Activated B cell treated with CpG ODN at 0.5 μM for 24 hours (primary cell): ENCODE results near the gene IL1R2. TPM values are rescaled to one million over a fixed set of nuclear protein-coding genes. Genes with fewer than 3 reads are reported as not detected.

Experiments
- ATAC-seq: fragments of 200-7000 bp; cut with Tn5 transposase; one replicate; pipeline ENCODE4 v1.10.0; 2021; ENCODE audit warnings: low read depth, mild to moderate bottlenecking, moderate library complexity
- CTCF ChIA-PET: fragments of 350-600 bp; sonication (Branson Sonifier 250); formaldehyde crosslinking; loops from one replicate; lab custom pipeline; 2021; ENCODE audit warnings: antibody characterized with exemption; lab: Charles Lee
- POLR2A ChIA-PET: fragments of 350-600 bp; sonication (Branson Sonifier 250); formaldehyde crosslinking; loops from one replicate; lab custom pipeline; 2021; ENCODE audit warnings: antibody characterized with exemption; lab: Charles Lee
- DNase-seq: peaks from one replicate; pipeline ENCODE4 v3.0.0; 2022
- H3K27ac Mint-ChIP-seq: one replicate; pipeline ENCODE4 v1.8.0; 2020; ENCODE audit warnings: mixed read lengths
- H3K27me3 Mint-ChIP-seq: one replicate; pipeline ENCODE4 v1.8.0; 2021; ENCODE audit warnings: mixed read lengths
- H3K36me3 Mint-ChIP-seq: one replicate; pipeline ENCODE4 v1.8.0; 2021; ENCODE audit warnings: low read depth, mixed read lengths
- H3K4me1 Mint-ChIP-seq: one replicate; pipeline ENCODE4 v1.8.0; 2021; ENCODE audit warnings: mixed read lengths
- H3K4me3 Mint-ChIP-seq: one replicate; pipeline ENCODE4 v1.8.0; 2020; ENCODE audit warnings: mild to moderate bottlenecking, mixed read lengths
- H3K9me3 Mint-ChIP-seq: one replicate; pipeline ENCODE4 v1.8.0; 2020; ENCODE audit warnings: mixed read lengths
- intact Hi-C: fragments of 100-400 bp; cut with micrococcal nuclease; formaldehyde crosslinking; loops from one replicate; pipeline ENCODE4 v1.15.1; 2024
- total RNA-seq: library from RNA; stranded (reverse); gene quantifications from 2 replicates; pipeline ENCODE4 v1.2.3, GENCODE V29; 2022
- TF ChIP-seq, protein P1 (sequence below): fragments of 200-600 bp; IDR thresholded peaks from one replicate; pipeline ENCODE4 v1.8.0; 2022; ENCODE audit warnings: antibody characterized with exemption, mild to moderate bottlenecking

Gene IL1R2
- total RNA-seq, 1 donor from 2014 or later = not detected

DNA sequence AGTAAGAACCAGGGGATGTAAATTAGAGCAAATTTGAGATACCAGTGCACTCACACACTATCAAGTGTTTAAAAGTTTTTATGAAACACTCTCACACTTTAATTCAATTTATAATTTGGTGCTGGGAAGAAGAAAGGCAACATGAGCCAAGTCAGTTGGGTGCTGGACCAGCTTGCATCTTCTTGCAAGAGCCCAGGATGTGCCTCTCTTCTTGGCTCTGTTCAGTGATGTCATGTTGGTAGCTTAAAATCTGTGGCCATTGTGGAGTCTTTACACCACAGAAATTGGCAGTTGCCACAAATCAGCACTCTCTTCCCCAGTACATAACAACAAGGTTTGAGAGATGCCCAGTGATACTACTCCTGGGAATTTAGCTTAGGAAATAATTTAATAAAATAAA is 38.2 kb downstream of the IL1R2 start:
- no peaks in the 10 kb centered on the region for H3K9me3 Mint-ChIP-seq
- intact Hi-C loops = no loop called here
- POLR2A ChIA-PET = no interaction called here

DNA sequence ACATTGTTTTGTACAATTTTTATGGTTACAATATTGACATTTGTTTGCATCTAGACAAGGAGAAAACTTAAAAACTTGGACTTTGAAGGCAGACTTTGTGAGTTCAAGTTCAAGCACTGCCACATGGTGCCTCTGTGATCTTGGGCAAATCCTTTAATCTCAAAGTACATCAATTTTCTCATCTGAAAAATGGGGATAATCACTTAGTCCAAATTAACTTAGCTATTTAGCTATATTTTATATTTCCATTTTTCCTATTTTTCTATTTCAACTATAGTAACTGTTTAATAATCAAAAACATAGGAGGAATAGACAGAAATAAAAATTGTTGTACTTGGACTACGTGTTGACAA is 38.7 kb downstream of the IL1R2 start:
- Mint-ChIP-seq H3K9me3 (no peaks in the 10 kb centered on the region), H3K36me3 (no peaks in the 10 kb centered on the region), H3K27ac (no peak overlapping the region), H3K4me3 (no peak overlapping the region), H3K27me3 (peaks cover 2% of the 10 kb centered on the region), H3K4me1 (peaks cover 20% of the 10 kb centered on the region)
- ChIA-PET CTCF (interaction anchor here (0.6 kb wide), 1 partner anchor 10 kb away, joined by 3 read pairs; no protein-coding TSS in a partner anchor), POLR2A (no interaction called here)
- intact Hi-C loops = no loop called here
- no peak for DNase-seq
- no peak for ATAC-seq
- TF ChIP-seq, protein P1, sequence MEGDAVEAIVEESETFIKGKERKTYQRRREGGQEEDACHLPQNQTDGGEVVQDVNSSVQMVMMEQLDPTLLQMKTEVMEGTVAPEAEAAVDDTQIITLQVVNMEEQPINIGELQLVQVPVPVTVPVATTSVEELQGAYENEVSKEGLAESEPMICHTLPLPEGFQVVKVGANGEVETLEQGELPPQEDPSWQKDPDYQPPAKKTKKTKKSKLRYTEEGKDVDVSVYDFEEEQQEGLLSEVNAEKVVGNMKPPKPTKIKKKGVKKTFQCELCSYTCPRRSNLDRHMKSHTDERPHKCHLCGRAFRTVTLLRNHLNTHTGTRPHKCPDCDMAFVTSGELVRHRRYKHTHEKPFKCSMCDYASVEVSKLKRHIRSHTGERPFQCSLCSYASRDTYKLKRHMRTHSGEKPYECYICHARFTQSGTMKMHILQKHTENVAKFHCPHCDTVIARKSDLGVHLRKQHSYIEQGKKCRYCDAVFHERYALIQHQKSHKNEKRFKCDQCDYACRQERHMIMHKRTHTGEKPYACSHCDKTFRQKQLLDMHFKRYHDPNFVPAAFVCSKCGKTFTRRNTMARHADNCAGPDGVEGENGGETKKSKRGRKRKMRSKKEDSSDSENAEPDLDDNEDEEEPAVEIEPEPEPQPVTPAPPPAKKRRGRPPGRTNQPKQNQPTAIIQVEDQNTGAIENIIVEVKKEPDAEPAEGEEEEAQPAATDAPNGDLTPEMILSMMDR = no peak

More for the DNA sequence above, 38.2 kb downstream of the IL1R2 start:
- DNase-seq = no peak
- TF ChIP-seq, protein P1 = no peak
- H3K4me3 Mint-ChIP-seq = no peak overlapping the region
- CTCF ChIA-PET = interaction anchor here (0.6 kb wide), 1 partner anchor 10 kb away, joined by 3 read pairs; no protein-coding TSS in a partner anchor
- H3K36me3 Mint-ChIP-seq = no peaks in the 10 kb centered on the region
- no peak overlapping the region for H3K27ac Mint-ChIP-seq
- H3K4me1 Mint-ChIP-seq = peaks cover 20% of the 10 kb centered on the region
- peaks cover 2% of the 10 kb centered on the region for H3K27me3 Mint-ChIP-seq
- ATAC-seq = no peak

DNA sequence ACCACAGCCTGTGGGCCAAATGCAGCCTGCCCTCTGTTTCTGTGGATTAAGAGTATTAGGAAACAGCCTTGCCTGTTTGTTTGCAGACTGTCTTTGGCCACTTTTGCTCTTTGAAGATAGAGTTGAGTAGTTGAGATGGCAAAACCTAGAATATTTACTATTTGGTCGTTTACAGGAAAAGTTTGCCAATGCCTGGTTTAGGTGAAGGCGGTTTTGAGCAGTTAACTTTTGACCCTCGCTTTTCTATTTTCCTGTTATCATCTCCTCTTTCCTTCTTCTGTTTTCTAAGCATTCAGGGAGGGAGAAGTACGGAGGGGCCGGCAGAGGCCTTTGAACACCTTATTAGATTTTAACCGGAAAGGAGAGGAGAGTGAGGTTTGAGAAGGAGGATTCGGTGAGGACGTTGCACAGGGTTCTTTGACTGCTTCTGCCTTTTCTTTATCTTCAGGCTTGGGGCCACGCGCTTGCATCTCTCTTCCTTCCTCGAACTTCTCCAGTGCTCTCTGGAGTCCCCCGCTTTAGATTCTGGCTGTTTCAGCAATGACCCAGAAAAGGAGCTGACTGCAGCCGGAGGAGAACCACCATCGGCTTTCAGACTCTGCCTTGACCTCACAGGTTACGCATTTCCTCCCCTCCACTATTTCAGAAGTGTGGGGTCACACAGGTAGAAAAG is 39.2 kb downstream of the IL1R2 start:
- Mint-ChIP-seq H3K36me3 (no peaks in the 10 kb centered on the region), H3K4me1 (peaks cover 20% of the 10 kb centered on the region), H3K9me3 (no peaks in the 10 kb centered on the region), H3K4me3 (no peak overlapping the region), H3K27ac (no peak overlapping the region), H3K27me3 (peaks cover 2% of the 10 kb centered on the region)
- TF ChIP-seq, protein P1 = no peak
- no peak for ATAC-seq
- DNase-seq = no peak
- intact Hi-C loops = no loop called here
- ChIA-PET POLR2A (no interaction called here), CTCF (no interaction called here)

DNA sequence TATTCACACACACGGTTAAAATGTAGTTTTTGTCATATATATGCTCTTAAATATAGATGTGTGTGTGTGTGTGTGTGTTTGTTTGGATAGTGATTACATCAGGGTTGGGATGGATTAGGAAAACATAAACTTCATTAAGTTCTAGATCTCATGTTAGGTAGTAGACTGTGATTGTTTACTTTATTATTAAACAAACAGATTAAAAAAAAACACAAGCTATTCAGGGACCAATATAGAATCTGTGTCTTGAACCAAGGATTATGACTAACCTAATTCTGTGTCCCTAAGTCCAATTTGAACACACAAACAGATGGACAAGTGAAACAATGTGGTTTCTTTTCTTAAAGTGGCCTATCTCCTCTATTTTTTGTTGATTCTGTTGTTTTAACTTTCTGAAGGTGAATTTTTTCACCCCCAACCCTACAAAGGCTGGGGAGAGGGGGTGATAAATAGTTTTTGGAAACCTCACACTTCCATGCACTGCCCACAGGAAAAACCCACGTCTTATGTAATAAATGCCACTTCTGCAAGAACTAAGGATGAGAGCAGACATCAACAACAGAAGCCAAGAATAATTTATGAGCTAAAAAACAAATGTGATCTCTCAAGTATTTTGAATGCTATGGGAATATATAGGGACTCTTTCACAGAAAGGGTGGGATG is 40.7 kb downstream of the IL1R2 start:
- Mint-ChIP-seq H3K9me3 (no peaks in the 10 kb centered on the region), H3K27me3 (peaks cover 2% of the 10 kb centered on the region), H3K4me3 (no peak overlapping the region), H3K27ac (no peak overlapping the region), H3K4me1 (peaks cover 20% of the 10 kb centered on the region), H3K36me3 (no peaks in the 10 kb centered on the region)
- intact Hi-C loops = no loop called here
- TF ChIP-seq, protein P1 = no peak
- DNase-seq = no peak
- no peak for ATAC-seq
- ChIA-PET POLR2A (no interaction called here), CTCF (interaction anchor here (2.2 to 2.4 kb wide), 2 partner anchors 13 to 208 kb away, joined by 10 to 17 read pairs; no protein-coding TSS in a partner anchor)

DNA sequence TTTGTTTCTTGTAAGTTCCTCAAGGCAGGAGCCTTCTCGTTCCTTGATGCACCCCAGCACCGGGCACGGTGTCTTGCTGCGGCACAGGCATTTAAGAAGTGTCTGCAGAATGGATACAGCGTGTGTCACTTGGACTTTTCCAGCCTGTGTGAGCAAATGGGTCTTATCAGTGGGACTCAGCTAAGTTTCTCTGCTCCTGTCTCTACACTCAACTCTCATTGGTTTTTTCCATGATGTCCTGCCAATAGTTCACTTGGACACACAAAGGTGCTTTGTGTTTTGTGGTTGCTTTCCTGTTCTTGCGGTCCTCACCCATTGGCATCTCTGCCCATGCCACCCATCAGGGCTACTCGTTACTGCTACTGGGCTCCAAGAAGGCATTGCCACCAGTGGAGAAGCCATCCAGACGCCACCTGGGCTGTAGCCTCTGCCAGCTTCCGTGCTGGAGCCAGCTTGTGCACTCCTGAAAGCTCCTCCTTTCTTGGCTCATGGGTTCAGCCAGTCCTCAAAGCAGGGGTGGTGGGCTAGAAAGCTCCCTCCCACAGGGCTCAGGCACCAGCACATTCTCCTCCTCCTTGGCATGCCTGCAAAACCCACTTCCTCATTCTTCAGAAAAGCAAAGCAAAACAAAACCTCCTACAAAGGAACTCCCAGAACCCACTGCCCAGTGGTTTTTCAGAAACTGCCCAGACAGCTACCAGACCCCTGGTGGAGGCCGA is 41.4 kb downstream of the IL1R2 start:
- CTCF ChIA-PET = interaction anchor here (1.0 to 2.4 kb wide), 3 partner anchors 13 to 207 kb away, joined by 3 to 17 read pairs (median 10); no protein-coding TSS in a partner anchor
- Mint-ChIP-seq H3K27me3 (peaks cover 2% of the 10 kb centered on the region), H3K36me3 (no peaks in the 10 kb centered on the region), H3K9me3 (no peaks in the 10 kb centered on the region), H3K4me3 (peak overlapping the region; percentile 21), H3K4me1 (peaks cover 20% of the 10 kb centered on the region), H3K27ac (peak overlapping the region; percentile 30)
- POLR2A ChIA-PET = no interaction called here
- ATAC-seq = peak; percentile 61
- DNase-seq = peak; percentile 19
- intact Hi-C loops = no loop called here
- TF ChIP-seq, protein P1 = no peak
